PC-3 (cell line): Measurements from ENCODE around the gene WDFY4. TPM values are rescaled to one million over a fixed set of nuclear protein-coding genes. Genes with fewer than 3 reads are reported as not detected.
A peak's percentile ranks its signal among the peaks of the same experiment; 100 is the strongest.

ENCODE experiments used
- ATAC-seq: fragments of 200-7000 bp; cut with Tn5 transposase; 2 replicates; pipeline ENCODE4 v1.9.1; 2020; ENCODE audit warnings: mild to moderate bottlenecking, moderate library complexity
- BruUV-seq: library from RNA; stranded (reverse); fragments of 400-500 nt; replicated peaks from 2 replicates; lab custom pipeline; 2021; lab: Mats Ljungman, UMichigan
- CTCF ChIA-PET: fragments of 300-600 bp; sonication (Branson Sonifier 250); formaldehyde crosslinking; loops from one replicate; lab custom pipeline; 2022; ENCODE audit warnings: antibody characterized with exemption; lab: Charles Lee
- POLR2A ChIA-PET: fragments of 300-600 bp; sonication (Branson Sonifier 250); formaldehyde crosslinking; loops from one replicate; lab custom pipeline; 2022; ENCODE audit warnings: antibody characterized with exemption; ENCODE audit not compliant: unreplicated experiment; lab: Charles Lee
- DNase-seq: peaks from one replicate; pipeline ENCODE4 v3.0.0-alpha.2; 2015
- H2AFZ ChIP-seq: fragments of 300-600 bp; sonication (generic); 2 replicates; pipeline ENCODE4 v1.6.0; 2016; ENCODE audit warnings: antibody characterized with exemption, low read length
- H3F3A ChIP-seq: fragments of 300-600 bp; sonication (generic); one replicate; pipeline ENCODE4 v1.6.0; 2017; ENCODE audit warnings: antibody characterized with exemption, low read length, control low read depth, mild to moderate bottlenecking; ENCODE audit not compliant: unreplicated experiment
- H3K27ac ChIP-seq: fragments of 300-600 bp; sonication (generic); 2 replicates; pipeline ENCODE4 v1.5.1; 2016; ENCODE audit warnings: mild to moderate bottlenecking, low read length
- H3K27me3 ChIP-seq: fragments of 300-600 bp; sonication (generic); 2 replicates; pipeline ENCODE4 v1.6.1; 2016; ENCODE audit warnings: low read length, mixed read lengths
- H3K36me3 ChIP-seq: fragments of 300-600 bp; sonication (generic); 2 replicates; pipeline ENCODE4 v1.6.1; 2016; ENCODE audit warnings: low read depth, mixed run types, low read length, mixed read lengths
- H3K4me1 ChIP-seq: fragments of 300-600 bp; sonication (generic); 2 replicates; pipeline ENCODE4 v1.5.1; 2016; ENCODE audit warnings: low read length; ENCODE audit not compliant: insufficient read depth
- H3K4me2 ChIP-seq: fragments of 300-600 bp; sonication (generic); 2 replicates; pipeline ENCODE4 v1.6.0; 2016; ENCODE audit warnings: low read length
- H3K4me3 ChIP-seq: fragments of 300-600 bp; sonication (generic); 2 replicates; pipeline ENCODE4 v1.5.1; 2016; ENCODE audit warnings: mild to moderate bottlenecking, low read length, mixed read lengths
- H3K79me2 ChIP-seq: fragments of 300-600 bp; sonication (generic); 2 replicates; pipeline ENCODE4 v1.6.1; 2017; ENCODE audit warnings: low read length, mixed read lengths
- H3K9ac ChIP-seq: fragments of 300-600 bp; sonication (generic); 2 replicates; pipeline ENCODE4 v1.6.0; 2016; ENCODE audit warnings: mild to moderate bottlenecking, low read length
- H3K9me2 ChIP-seq: fragments of 300-600 bp; sonication (generic); replicated peaks from 2 replicates; pipeline ENCODE4 v1.6.1; 2016; ENCODE audit warnings: mixed run types, low read length, mixed read lengths
- H3K9me3 ChIP-seq: fragments of 300-600 bp; sonication (generic); 2 replicates; pipeline ENCODE4 v1.6.1; 2016; ENCODE audit warnings: low read length, mixed read lengths
- H4K20me1 ChIP-seq: fragments of 300-600 bp; sonication (generic); 2 replicates; pipeline ENCODE4 v1.6.1; 2016; ENCODE audit warnings: low read length, mixed read lengths
- EZH2 ChIP-seq: fragments of 300-600 bp; sonication (generic); IDR thresholded peaks from one replicate; pipeline ENCODE4 v1.6.1; 2017; ENCODE audit warnings: antibody characterized with exemption, mild to moderate bottlenecking, low read length; ENCODE audit not compliant: unreplicated experiment
- EZH2phosphoT487 ChIP-seq: fragments of 300-600 bp; sonication (generic); IDR thresholded peaks from 2 replicates; pipeline ENCODE4 v1.6.1; 2018; ENCODE audit warnings: mild to moderate bottlenecking, antibody characterized with exemption, low read length, borderline replicate concordance
- intact Hi-C: fragments of 100-400 bp; cut with micrococcal nuclease; formaldehyde crosslinking; loops from 2 replicates; pipeline ENCODE4 v1.9.0; 2023
- total RNA-seq: library from RNA; depleted of rRNA; stranded (reverse); fragments of >200 nt; gene quantifications from 2 replicates; pipeline ENCODE4 v1.2.3, GENCODE V29; 2014
- TF ChIP-seq, protein P1 (sequence below): fragments of 300-600 bp; sonication (generic); conservative IDR thresholded peaks from 2 replicates; pipeline ENCODE4 v1.5.1; 2017; ENCODE audit warnings: antibody characterized with exemption, low read depth, mild to moderate bottlenecking, low read length

The WDFY4 gene
- total RNA-seq, 1 experiment from 2014 or later: not detected

DNA sequence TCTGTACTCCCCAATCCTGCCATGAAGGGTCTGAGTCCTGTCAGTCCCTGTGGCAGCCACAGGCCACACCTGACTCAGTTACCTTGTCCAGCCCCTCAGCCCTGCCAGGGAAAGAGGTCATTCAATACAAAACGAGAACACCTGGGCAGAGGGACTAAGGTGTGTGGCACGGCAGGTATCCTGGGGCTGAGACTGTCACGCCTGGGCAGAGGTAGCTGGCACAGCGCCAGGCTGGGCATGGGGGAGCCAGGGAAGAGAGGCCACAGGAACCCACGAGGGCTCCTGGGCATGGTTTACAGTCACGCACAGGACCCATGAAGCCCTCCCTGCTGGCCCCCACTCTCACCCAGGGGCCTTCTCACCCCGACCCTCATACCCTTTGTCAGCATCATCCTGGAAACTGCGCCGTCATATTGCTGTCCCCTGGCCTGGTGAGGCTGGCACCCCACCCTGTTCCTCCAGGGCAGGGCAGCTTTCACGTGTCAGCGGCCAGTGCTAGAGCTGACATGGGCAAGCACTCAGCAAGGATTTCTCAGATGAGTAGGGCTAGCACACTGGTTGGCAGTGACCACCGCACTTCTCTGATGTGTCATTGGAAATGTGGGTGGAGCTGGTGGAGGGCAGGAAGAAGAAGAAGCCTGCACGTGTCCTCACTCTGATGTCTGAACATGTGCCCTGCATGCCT, 212.2 kb downstream of the WDFY4 start:
- Histone ChIP-seq H3K36me3 (no peaks in the 10 kb centered on the region), H2AFZ (no peak overlapping the region), H3K4me3 (no peak overlapping the region), H3K4me2 (no peak overlapping the region), H3K4me1 (no peaks in the 10 kb centered on the region), H4K20me1 (no peaks in the 10 kb centered on the region), H3K27me3 (peaks cover 25% of the 10 kb centered on the region; the same call in 1 of the 2 replicates), H3K9me3 (no peaks in the 10 kb centered on the region), H3K9ac (no peak overlapping the region), H3K79me2 (no peaks in the 10 kb centered on the region), H3F3A (no peaks in the 10 kb centered on the region), H3K27ac (no peak overlapping the region), H3K9me2 (no peaks in the 10 kb centered on the region)
- ChIA-PET CTCF (no interaction called here), POLR2A (no interaction called here)
- DNase-seq: peak; percentile 26
- TF ChIP-seq EZH2phosphoT487 (no peak), EZH2 (no peak)
- TF ChIP-seq, protein P1, sequence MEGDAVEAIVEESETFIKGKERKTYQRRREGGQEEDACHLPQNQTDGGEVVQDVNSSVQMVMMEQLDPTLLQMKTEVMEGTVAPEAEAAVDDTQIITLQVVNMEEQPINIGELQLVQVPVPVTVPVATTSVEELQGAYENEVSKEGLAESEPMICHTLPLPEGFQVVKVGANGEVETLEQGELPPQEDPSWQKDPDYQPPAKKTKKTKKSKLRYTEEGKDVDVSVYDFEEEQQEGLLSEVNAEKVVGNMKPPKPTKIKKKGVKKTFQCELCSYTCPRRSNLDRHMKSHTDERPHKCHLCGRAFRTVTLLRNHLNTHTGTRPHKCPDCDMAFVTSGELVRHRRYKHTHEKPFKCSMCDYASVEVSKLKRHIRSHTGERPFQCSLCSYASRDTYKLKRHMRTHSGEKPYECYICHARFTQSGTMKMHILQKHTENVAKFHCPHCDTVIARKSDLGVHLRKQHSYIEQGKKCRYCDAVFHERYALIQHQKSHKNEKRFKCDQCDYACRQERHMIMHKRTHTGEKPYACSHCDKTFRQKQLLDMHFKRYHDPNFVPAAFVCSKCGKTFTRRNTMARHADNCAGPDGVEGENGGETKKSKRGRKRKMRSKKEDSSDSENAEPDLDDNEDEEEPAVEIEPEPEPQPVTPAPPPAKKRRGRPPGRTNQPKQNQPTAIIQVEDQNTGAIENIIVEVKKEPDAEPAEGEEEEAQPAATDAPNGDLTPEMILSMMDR: no peak
- no TSS peak for BruUV-seq
- ATAC-seq: no peak
- intact Hi-C loops: no loop called here

DNA sequence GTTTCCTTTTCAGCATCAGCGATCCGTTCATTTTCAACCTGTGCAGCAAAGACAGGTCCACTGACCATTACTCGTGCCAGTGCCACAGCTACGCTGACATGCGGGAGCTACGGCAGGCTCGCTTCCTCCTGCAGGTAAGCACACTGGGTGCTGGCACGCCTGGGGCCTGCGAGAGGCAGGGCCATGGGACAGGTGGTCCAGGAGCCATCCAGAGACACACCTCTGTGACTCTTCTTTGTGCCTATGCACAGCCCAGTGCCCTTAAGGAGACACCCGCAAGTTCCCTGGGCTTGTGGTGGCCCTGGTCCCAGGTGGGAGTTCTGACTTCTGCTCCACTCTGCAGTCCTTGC, 212.7 kb downstream of the WDFY4 start:
- Histone ChIP-seq H3K4me1 (no peaks in the 10 kb centered on the region), H3K4me3 (no peak overlapping the region), H3K36me3 (no peaks in the 10 kb centered on the region), H3K79me2 (no peaks in the 10 kb centered on the region), H3K4me2 (no peak overlapping the region), H3F3A (no peaks in the 10 kb centered on the region), H3K9me2 (no peaks in the 10 kb centered on the region), H3K27ac (no peak overlapping the region), H3K9ac (no peak overlapping the region), H4K20me1 (no peaks in the 10 kb centered on the region), H3K27me3 (peaks cover 26% of the 10 kb centered on the region; the same call in 1 of the 2 replicates), H3K9me3 (no peaks in the 10 kb centered on the region), H2AFZ (no peak overlapping the region)
- BruUV-seq: no TSS peak
- ChIA-PET CTCF (no interaction called here), POLR2A (no interaction called here)
- DNase-seq (no peak), ATAC-seq (no peak)
- TF ChIP-seq, protein P1: no peak
- TF ChIP-seq EZH2phosphoT487: no peak
- TF ChIP-seq EZH2: no peak
- intact Hi-C loops: no loop called here

DNA sequence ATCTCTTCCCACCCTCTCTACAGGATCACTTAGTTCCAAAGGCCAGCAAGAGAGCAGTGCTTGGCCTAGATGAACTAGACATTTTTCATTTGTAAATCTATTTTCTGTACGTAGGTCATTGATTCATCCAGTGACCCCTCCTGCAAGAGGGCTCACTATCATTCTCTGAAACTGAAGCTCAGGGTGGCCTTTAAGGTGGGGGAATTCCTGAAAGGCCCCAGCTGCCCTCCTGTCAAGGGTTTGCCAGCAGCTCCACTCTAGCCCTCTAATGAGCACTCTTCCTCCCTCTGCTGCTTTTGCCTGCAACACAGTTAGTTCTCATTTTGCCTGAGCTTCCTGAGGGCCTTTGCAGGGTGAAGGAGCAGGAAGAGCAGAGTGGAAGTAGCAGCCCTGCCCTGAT, 213.8 kb downstream of the WDFY4 start:
- Histone ChIP-seq H3K27ac (no peak overlapping the region), H3K9ac (no peak overlapping the region), H3K9me2 (no peaks in the 10 kb centered on the region), H2AFZ (no peak overlapping the region), H3K4me2 (no peak overlapping the region), H4K20me1 (no peaks in the 10 kb centered on the region), H3K4me3 (no peak overlapping the region), H3K27me3 (peaks cover 27% of the 10 kb centered on the region; the same call in 1 of the 2 replicates), H3F3A (no peaks in the 10 kb centered on the region), H3K36me3 (no peaks in the 10 kb centered on the region), H3K79me2 (no peaks in the 10 kb centered on the region), H3K9me3 (no peaks in the 10 kb centered on the region), H3K4me1 (no peaks in the 10 kb centered on the region)
- ChIA-PET CTCF (no interaction called here), POLR2A (no interaction called here)
- ATAC-seq: no peak
- BruUV-seq: no TSS peak
- TF ChIP-seq EZH2phosphoT487: no peak
- TF ChIP-seq, protein P1: no peak
- TF ChIP-seq EZH2: no peak
- no peak for DNase-seq
- intact Hi-C loops: no loop called here
